Measurements from ENCODE around the gene MTX3. TPM values are rescaled to one million over a fixed set of nuclear protein-coding genes. Genes with fewer than 3 reads are reported as not detected.

Gene MTX3
- total and polyA plus RNA-seq, 10 of the 15 experiments (the other 5 are each of a cell fraction or from before 2014, with no cell fraction given): 1.8 to 18.9 (median 9.3) TPM

DNA sequence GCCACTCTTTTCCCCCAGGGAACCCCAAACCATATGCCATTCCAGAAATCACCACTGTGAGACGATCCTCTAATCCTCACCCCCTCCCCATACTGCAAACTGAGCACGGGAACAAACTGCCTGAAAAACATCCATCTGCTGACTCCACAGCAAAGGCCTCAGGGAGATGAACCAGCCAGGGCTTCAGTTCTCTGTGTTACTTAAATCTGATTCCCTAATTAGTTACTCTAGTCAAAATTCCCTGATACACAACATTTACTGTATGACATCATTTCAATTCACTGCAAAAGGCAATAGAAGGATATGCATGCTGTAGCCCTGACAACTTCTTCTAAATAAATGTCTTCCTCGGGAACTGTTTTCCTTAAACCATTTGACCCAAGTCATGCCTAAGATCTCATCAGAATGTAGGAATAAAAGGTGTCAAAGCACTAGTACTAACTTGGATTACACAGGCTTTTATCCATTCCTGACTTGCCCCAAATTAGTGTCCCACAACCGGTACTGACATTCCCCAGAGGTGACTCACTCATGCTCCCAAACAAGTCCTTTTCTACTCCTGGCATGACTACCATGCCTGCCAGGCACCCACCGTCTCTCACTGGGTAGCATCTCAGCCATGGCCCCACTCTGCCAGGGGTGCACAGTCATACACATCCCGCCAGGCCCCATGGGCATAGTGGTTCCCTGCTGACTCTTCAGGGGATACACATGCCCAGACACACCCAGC, 35.0 kb downstream of the MTX3 start (continued):
- TF ChIP-seq, protein P1, sequence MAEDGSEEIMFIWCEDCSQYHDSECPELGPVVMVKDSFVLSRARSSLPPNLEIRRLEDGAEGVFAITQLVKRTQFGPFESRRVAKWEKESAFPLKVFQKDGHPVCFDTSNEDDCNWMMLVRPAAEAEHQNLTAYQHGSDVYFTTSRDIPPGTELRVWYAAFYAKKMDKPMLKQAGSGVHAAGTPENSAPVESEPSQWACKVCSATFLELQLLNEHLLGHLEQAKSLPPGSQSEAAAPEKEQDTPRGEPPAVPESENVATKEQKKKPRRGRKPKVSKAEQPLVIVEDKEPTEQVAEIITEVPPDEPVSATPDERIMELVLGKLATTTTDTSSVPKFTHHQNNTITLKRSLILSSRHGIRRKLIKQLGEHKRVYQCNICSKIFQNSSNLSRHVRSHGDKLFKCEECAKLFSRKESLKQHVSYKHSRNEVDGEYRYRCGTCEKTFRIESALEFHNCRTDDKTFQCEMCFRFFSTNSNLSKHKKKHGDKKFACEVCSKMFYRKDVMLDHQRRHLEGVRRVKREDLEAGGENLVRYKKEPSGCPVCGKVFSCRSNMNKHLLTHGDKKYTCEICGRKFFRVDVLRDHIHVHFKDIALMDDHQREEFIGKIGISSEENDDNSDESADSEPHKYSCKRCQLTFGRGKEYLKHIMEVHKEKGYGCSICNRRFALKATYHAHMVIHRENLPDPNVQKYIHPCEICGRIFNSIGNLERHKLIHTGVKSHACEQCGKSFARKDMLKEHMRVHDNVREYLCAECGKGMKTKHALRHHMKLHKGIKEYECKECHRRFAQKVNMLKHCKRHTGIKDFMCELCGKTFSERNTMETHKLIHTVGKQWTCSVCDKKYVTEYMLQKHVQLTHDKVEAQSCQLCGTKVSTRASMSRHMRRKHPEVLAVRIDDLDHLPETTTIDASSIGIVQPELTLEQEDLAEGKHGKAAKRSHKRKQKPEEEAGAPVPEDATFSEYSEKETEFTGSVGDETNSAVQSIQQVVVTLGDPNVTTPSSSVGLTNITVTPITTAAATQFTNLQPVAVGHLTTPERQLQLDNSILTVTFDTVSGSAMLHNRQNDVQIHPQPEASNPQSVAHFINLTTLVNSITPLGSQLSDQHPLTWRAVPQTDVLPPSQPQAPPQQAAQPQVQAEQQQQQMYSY (CRISPR knock-in tag; IDR thresholded peaks at IDR 0.05): no peak
- TF ChIP-seq HDGF (IDR thresholded peaks at IDR 0.05) (no peak), SMARCA5 (IDR thresholded peaks at IDR 0.05) (no peak), PAX5 (IDR thresholded peaks at IDR 0.05; ENCODE audit: borderline replicate concordance, low read depth, low read length) (no peak), ZNF24 (IDR thresholded peaks at IDR 0.05) (no peak), STAT3 (IDR thresholded peaks at IDR 0.05; ENCODE audit: low read depth, low read length) (no peak), WRNIP1 (IDR thresholded peaks at IDR 0.05; ENCODE audit: borderline replicate concordance, low read depth, low read length) (no peak), SPI1 (IDR thresholded peaks at IDR 0.05; ENCODE audit: borderline replicate concordance, insufficient read depth, low read depth, low read length) (no peak), PAX8 (IDR thresholded peaks at IDR 0.05) (no peak)
- TF ChIP-seq, protein P2, sequence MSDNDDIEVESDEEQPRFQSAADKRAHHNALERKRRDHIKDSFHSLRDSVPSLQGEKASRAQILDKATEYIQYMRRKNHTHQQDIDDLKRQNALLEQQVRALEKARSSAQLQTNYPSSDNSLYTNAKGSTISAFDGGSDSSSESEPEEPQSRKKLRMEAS (IDR thresholded peaks at IDR 0.05; ENCODE audit: low read depth, low read length): no peak

All from GM12878 (cell line).